Measurements from ENCODE around the gene PANK3.

Gene PANK3

DNA sequence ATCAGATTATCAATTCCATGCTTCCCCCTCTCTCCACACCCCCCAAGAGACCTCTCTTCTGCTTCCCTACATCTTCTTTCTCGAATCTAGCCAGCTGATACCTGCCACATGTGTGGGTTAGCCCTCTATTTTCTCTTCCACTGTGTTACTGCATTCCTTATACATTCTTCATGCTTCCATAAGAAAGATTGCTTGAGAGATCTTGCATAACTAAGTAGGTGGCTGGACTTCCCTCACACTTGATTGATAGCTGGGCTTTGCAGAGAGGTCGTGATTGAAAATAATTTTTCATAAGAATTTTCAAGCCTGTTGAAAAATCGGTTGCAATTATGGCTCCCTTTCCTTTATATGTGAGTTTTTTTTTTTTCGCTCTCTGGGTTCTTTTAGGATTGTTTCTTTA, 33.0 kb upstream of the PANK3 start:
- Histone ChIP-seq H3K4me3 (no peak overlapping the region), H3K27ac (no peak overlapping the region)
- DNase-seq (ENCODE audit: low spot score): no peak
- TF ChIP-seq, protein P1, sequence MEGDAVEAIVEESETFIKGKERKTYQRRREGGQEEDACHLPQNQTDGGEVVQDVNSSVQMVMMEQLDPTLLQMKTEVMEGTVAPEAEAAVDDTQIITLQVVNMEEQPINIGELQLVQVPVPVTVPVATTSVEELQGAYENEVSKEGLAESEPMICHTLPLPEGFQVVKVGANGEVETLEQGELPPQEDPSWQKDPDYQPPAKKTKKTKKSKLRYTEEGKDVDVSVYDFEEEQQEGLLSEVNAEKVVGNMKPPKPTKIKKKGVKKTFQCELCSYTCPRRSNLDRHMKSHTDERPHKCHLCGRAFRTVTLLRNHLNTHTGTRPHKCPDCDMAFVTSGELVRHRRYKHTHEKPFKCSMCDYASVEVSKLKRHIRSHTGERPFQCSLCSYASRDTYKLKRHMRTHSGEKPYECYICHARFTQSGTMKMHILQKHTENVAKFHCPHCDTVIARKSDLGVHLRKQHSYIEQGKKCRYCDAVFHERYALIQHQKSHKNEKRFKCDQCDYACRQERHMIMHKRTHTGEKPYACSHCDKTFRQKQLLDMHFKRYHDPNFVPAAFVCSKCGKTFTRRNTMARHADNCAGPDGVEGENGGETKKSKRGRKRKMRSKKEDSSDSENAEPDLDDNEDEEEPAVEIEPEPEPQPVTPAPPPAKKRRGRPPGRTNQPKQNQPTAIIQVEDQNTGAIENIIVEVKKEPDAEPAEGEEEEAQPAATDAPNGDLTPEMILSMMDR (IDR thresholded peaks at IDR 0.05): no peak

DNA sequence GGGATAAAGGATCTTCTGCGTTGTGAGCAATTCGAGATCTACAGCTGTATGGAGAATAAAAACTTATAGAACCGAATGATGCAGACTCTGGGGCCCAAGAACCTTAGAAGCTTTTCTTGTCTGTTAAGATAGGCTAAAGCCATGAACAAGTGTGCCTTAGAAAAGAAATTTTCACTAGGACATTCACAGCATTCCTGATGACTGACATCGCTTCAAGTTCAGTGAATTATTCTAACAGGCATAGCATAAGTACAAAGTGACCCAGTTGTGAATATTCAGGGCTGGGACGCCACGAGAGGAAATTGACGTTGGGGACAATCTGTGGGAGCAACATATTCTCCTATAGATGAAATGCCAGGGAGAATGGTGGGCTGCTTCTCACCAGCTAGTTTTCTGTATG, 32.0 kb upstream of the PANK3 start:
- H3K27ac ChIP-seq: no peak overlapping the region
- TF ChIP-seq, protein P1 (IDR thresholded peaks at IDR 0.05): no peak
- DNase-seq (ENCODE audit: low spot score): no peak
- H3K4me3 ChIP-seq: no peak overlapping the region

DNA sequence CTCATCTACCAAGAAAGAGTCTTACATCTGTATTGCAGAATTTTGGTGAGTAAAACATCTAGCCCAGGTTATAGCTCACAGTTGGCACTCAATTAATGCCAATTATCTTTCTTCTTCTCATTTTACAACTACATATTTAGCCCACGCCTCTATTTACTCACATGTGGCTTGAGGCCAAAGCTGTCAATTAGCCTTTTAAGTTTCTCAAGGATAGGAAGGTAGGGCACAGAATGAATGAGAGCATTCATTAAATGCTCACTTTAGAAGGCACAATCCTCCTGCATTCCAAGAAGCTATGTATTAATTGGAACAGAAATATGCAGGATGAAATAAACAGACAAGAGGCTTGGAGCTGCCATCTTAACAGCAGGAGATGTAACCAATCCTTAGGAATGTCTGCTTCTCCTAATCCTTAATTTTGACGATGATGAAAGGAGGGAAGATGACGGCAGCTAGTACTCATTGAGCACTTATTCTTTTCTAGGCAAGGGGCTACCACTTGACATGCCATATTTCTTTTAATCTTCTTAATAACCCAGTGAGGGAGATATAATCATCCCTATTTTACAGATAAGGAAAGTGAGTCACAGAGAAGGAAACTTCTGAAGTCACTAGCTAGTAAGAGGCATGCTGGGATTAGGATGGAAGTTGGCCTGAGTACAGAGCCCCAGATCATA, 30.8 kb upstream of the PANK3 start:
- no peak for DNase-seq (ENCODE audit: low spot score)
- Histone ChIP-seq H3K4me3 (no peak overlapping the region), H3K27ac (no peak overlapping the region)
- TF ChIP-seq, protein P1 (IDR thresholded peaks at IDR 0.05): no peak

DNA sequence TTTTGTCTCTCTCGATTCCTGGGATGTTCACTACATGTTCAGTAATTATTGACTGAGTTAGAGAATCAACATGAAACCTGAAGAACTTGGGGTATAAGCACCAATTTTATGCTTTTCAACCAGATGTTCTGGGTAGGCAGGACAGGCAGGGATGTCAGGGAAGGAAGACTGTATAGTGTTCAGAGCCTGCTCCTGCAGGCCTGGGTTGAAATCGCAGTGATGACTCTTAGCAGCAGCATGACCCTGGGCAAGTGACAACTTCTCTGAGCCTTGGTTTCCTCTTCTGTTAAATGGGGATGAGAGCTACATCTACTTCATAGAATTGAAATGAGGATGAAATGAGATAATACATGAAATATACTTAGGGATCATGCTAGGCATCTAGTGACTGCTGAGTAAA, 29.7 kb upstream of the PANK3 start:
- DNase-seq (ENCODE audit: low spot score): no peak
- TF ChIP-seq, protein P1 (IDR thresholded peaks at IDR 0.05): no peak
- Histone ChIP-seq H3K27ac (no peak overlapping the region), H3K4me3 (no peak overlapping the region)

DNA sequence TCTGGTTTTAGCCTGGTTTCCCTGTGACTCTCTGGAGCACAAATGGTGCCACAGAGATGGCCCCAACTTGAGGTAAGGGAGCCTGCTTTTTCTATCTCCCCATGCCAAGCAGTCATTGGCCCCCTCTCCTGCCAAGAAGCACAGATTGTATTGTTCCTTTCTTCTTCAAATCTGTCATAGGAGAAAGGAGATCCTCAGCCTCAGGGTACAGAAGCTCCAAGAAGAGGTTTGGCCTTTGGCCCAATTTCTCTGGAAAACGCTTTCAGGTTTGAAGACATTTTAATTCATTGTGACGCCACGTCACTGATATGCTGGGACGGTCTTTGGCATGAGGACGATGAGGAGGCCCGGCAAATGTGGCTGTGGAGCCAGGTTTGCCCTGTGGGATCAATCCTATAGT, 29.2 kb upstream of the PANK3 start:
- TF ChIP-seq, protein P1 (IDR thresholded peaks at IDR 0.05): no peak
- Histone ChIP-seq H3K27ac (no peak overlapping the region), H3K4me3 (no peak overlapping the region)
- DNase-seq (ENCODE audit: low spot score): no peak

DNA sequence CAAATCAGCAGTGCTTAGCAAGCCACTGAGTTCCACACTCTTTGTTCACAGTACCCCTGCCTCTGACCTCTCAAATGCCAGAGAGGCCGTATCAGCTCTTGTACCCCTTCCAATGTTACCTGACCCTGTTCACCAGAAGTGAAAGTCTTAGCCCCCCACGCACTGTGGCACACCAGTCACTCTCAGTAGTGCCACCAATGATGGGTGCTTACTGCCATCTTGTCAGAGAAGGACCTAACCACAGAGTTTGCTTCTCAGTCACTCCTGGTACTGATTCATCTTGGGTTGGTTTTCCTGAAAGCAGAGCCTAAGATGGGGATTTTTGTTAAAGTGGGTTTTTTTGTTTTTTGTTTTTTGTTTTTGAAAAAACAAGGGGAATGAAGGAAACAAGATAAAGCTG, 28.8 kb upstream of the PANK3 start:
- DNase-seq (ENCODE audit: low spot score): no peak
- H3K4me3 ChIP-seq: no peak overlapping the region
- TF ChIP-seq, protein P1 (IDR thresholded peaks at IDR 0.05): no peak

DNA sequence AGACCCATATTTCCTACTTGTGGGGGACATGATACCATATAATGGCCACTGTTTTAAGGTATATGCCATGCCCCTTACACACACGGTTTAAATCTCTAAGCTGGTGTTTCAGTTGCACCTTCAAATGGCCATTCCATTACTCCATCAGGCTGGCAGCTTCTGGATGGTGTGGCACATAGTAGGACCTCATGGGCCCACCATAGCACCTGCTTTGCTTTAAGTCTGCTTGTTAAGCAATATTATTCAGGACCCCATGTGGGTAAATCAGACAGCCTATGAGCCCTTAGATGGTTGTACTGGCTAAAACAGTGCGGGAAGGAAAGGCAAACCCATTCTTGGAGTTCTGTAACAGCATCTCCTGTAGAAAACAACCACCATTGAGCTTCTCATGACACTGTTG, 27.4 kb upstream of the PANK3 start:
- no peak overlapping the region for H3K27ac ChIP-seq
- no peak overlapping the region for H3K4me3 ChIP-seq
- no peak for DNase-seq (ENCODE audit: low spot score)
- TF ChIP-seq, protein P1 (IDR thresholded peaks at IDR 0.05): no peak

More for the DNA sequence above, 28.8 kb upstream of the PANK3 start:
- no peak overlapping the region for H3K27ac ChIP-seq

All from coronary artery (tissue), 2 donors.